OCI-LY7 (cell line): ENCODE measurements around the gene PUM2.

ENCODE experiments used
- EZH2phosphoT487 ChIP-seq: fragments of 200-600 bp; sonication (generic); IDR thresholded peaks from 2 replicates; pipeline ENCODE4 v1.6.1; 2018; ENCODE audit warnings: low read depth, borderline replicate concordance, mild to moderate bottlenecking, mixed run types, antibody characterized with exemption, low read length, moderate library complexity, mixed read lengths
- TF ChIP-seq, protein P1 (sequence below): fragments of 200-600 bp; sonication (generic); conservative IDR thresholded peaks from 2 replicates; pipeline ENCODE4 v1.5.1; 2014; ENCODE audit warnings: mild to moderate bottlenecking, antibody characterized with exemption, low read length, moderate library complexity, mixed read lengths

DNA sequence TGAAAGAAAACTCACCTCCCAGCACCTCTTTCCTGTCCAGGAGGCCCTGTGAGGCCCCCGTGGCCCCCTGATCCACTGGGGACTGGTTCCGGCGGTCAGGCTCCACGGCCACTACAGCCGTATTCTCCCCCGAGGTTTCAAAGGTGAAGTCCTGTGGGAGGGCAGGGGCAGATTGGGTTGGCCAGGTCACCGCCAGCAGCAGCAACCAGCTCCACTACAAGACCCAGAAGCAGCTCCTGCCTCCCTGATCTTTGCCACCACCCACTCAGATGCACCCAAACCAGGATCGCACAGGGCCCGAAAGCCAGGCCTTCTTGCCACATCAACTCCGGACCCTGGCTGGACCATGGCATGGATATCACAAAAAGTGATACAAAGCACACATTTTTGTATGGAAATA is 147.6 kb downstream of the PUM2 start:
- TF ChIP-seq, protein P1, sequence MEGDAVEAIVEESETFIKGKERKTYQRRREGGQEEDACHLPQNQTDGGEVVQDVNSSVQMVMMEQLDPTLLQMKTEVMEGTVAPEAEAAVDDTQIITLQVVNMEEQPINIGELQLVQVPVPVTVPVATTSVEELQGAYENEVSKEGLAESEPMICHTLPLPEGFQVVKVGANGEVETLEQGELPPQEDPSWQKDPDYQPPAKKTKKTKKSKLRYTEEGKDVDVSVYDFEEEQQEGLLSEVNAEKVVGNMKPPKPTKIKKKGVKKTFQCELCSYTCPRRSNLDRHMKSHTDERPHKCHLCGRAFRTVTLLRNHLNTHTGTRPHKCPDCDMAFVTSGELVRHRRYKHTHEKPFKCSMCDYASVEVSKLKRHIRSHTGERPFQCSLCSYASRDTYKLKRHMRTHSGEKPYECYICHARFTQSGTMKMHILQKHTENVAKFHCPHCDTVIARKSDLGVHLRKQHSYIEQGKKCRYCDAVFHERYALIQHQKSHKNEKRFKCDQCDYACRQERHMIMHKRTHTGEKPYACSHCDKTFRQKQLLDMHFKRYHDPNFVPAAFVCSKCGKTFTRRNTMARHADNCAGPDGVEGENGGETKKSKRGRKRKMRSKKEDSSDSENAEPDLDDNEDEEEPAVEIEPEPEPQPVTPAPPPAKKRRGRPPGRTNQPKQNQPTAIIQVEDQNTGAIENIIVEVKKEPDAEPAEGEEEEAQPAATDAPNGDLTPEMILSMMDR, result no peak
- no peak for TF ChIP-seq EZH2phosphoT487
